IMR-90 (cell line): ENCODE data around the gene NMT1. TPM values are rescaled to one million over a fixed set of nuclear protein-coding genes. Genes with fewer than 3 reads are reported as not detected.

Experiments used
- ATAC-seq: fragments of 200-7000 bp; cut with Tn5 transposase; 2 replicates; pipeline ENCODE4 v1.9.1; 2020; ENCODE audit warnings: low read depth, mild to moderate bottlenecking, moderate library complexity
- BruUV-seq: library from RNA; stranded (reverse); fragments of 400-500 nt; replicated peaks from 2 replicates; lab custom pipeline; 2021; lab: Mats Ljungman, UMichigan
- CTCF ChIA-PET: fragments of 300-600 bp; formaldehyde crosslinking; extraction: SDS; loops from one replicate; lab custom pipeline; 2021; ENCODE audit warnings: antibody characterized with exemption; lab: Yijun Ruan, JAX
- POLR2A ChIA-PET: fragments of 300-600 bp; sonication (Branson Sonifier 250); formaldehyde crosslinking; loops from one replicate; lab custom pipeline; 2022; ENCODE audit warnings: antibody characterized with exemption; ENCODE audit not compliant: unreplicated experiment; lab: Charles Lee
- DNase-seq: peaks from one replicate; pipeline ENCODE4 v3.0.0; 2013
- H2AFZ ChIP-seq: replicated peaks from 2 replicates; pipeline ENCODE3; 2013; ENCODE audit warnings: low read length, mild to moderate bottlenecking; ENCODE audit not compliant: poor library complexity
- H2AK5ac ChIP-seq: 2 replicates; pipeline ENCODE4 v1.6.1; 2013; ENCODE audit warnings: low read depth, low read length, inconsistent platforms
- H2AK9ac ChIP-seq: replicated peaks from 2 replicates; pipeline ENCODE3; 2013; ENCODE audit warnings: mild to moderate bottlenecking, low read depth, low read length, moderate library complexity; ENCODE audit not compliant: poor library complexity
- H2BK120ac ChIP-seq: 2 replicates; pipeline ENCODE4 v1.6.1; 2013; ENCODE audit warnings: low read depth, low read length, inconsistent platforms
- H2BK15ac ChIP-seq: 3 replicates; pipeline ENCODE4 v1.6.1; 2013; ENCODE audit warnings: low read depth, low read length, inconsistent platforms
- H2BK20ac ChIP-seq: 2 replicates; pipeline ENCODE4 v1.6.1; 2013; ENCODE audit warnings: low read depth, mild to moderate bottlenecking, inconsistent platforms, low read length, moderate library complexity
- H2BK5ac ChIP-seq: 2 replicates; pipeline ENCODE4 v1.6.1; 2013; ENCODE audit warnings: mild to moderate bottlenecking, low read depth, low read length, inconsistent platforms; ENCODE audit not compliant: poor library complexity, severe bottlenecking
- H3K14ac ChIP-seq: replicated peaks from 2 replicates; pipeline ENCODE4 v1.6.1; 2013; ENCODE audit warnings: low read depth, low read length, inconsistent platforms
- H3K18ac ChIP-seq: 2 replicates; pipeline ENCODE4 v1.6.1; 2013; ENCODE audit warnings: low read depth, low read length, control low read depth
- H3K23ac ChIP-seq: 2 replicates; pipeline ENCODE4 v1.6.1; 2013; ENCODE audit warnings: low read depth, low read length, inconsistent platforms
- H3K27ac ChIP-seq: 2 replicates; pipeline ENCODE4 v1.5.1; 2013; ENCODE audit warnings: mild to moderate bottlenecking, control low read depth, low read length; ENCODE audit not compliant: insufficient read depth
- H3K27me3 ChIP-seq: 2 replicates; pipeline ENCODE4 v1.6.1; 2013; ENCODE audit warnings: low read length; ENCODE audit not compliant: control insufficient read depth, insufficient read depth
- H3K36me3 ChIP-seq: 2 replicates; pipeline ENCODE4 v1.6.1; 2013; ENCODE audit warnings: low read length, mixed read lengths; ENCODE audit not compliant: control insufficient read depth, insufficient read depth
- H3K4ac ChIP-seq: 2 replicates; pipeline ENCODE4 v1.6.1; 2013; ENCODE audit warnings: low read depth, low read length, inconsistent platforms
- H3K4me1 ChIP-seq: 2 replicates; pipeline ENCODE4 v1.6.1; 2013; ENCODE audit warnings: low read length, mixed read lengths; ENCODE audit not compliant: control insufficient read depth, insufficient read depth
- H3K4me2 ChIP-seq: 2 replicates; pipeline ENCODE4 v1.6.1; 2013; ENCODE audit warnings: low read depth, mild to moderate bottlenecking, control low read depth, low read length, moderate library complexity
- H3K4me3 ChIP-seq: 2 replicates; pipeline ENCODE4 v1.5.1; 2013; ENCODE audit warnings: low read depth, mild to moderate bottlenecking, control low read depth, low read length, moderate library complexity; ENCODE audit not compliant: insufficient read depth
- H3K56ac ChIP-seq: 2 replicates; pipeline ENCODE4 v1.6.1; 2013; ENCODE audit warnings: low read length, inconsistent platforms; ENCODE audit not compliant: insufficient read depth; ENCODE audit errors: extremely low read depth
- H3K79me1 ChIP-seq, 2 experiments: 2 replicates each; pipeline ENCODE4 v1.6.1; 2013; ENCODE audit warnings: low read length in 2 of 2, inconsistent platforms in 1 of 2, low read depth in 1 of 2
- H3K9ac ChIP-seq: 2 replicates; pipeline ENCODE4 v1.6.1; 2013; ENCODE audit warnings: low read depth, low read length, control low read depth
- H3K9me1 ChIP-seq: 2 replicates; pipeline ENCODE4 v1.6.1; 2013; ENCODE audit warnings: low read length, inconsistent platforms; ENCODE audit not compliant: insufficient read depth
- H3K9me3 ChIP-seq: 2 replicates; pipeline ENCODE4 v1.6.1; 2013; ENCODE audit warnings: low read length; ENCODE audit not compliant: control insufficient read depth, insufficient read depth
- H4K20me1 ChIP-seq: 2 replicates; pipeline ENCODE4 v1.6.1; 2013; ENCODE audit warnings: low read length, inconsistent platforms; ENCODE audit not compliant: insufficient read depth
- H4K5ac ChIP-seq: 2 replicates; pipeline ENCODE4 v1.6.1; 2013; ENCODE audit warnings: mild to moderate bottlenecking, low read depth, low read length, control low read depth
- H4K8ac ChIP-seq, 2 experiments: 2 replicates each; pipeline ENCODE4 v1.6.1; 2013; ENCODE audit warnings: low read depth in 2 of 2, low read length in 2 of 2, control low read depth in 1 of 2, inconsistent platforms in 1 of 2
- H4K91ac ChIP-seq: 2 replicates; pipeline ENCODE4 v1.6.1; 2013; ENCODE audit warnings: low read depth, low read length, inconsistent platforms; ENCODE audit not compliant: insufficient read depth
- CEBPB ChIP-seq: IDR thresholded peaks from 2 replicates; pipeline ENCODE4 v1.6.1; 2012; ENCODE audit warnings: low read depth, low read length, improper control_type of control experiment
- whole genome bisulfite sequencing, 2 experiments: methylation state at CpG; one replicate each; pipeline versions ENCODE4 v1.1.5 to v1.1.7; 2013; ENCODE audit warnings: missing lambda C conversion rate in 2 of 2; ENCODE audit not compliant: insufficient read length in 1 of 2; ENCODE audit errors: extremely low coverage in 2 of 2; 5-methylcytosine and 5-hydroxymethylcytosine counted together
- dilution Hi-C: fragments of 300-500 bp; cut with HindIII; formaldehyde crosslinking; loops from one replicate; pipeline ENCODE4 v1.14.3; 2018; ENCODE audit warnings: low sequenced_read_pairs; ENCODE audit not compliant: unreplicated experiment
- in situ Hi-C: fragments of 300-500 bp; cut with MboI; formaldehyde crosslinking; loops from 3 replicates; pipeline ENCODE4 v1.14.3; 2019; ENCODE audit warnings: low sequenced_read_pairs, inconsistent platforms, mixed read lengths
- intact Hi-C: fragments of 100-400 bp; cut with micrococcal nuclease; formaldehyde crosslinking; loops from 2 replicates; pipeline ENCODE4 v1.10.0; 2022
- polyA plus RNA-seq, 3 experiments: library from polyadenylated mRNA; depleted of rRNA; stranded (reverse); fragments of >200 nt; gene quantifications; 2 replicates each; pipeline ENCODE4 v1.2.3, GENCODE V29; 2012; ENCODE audit warnings: low replicate concordance in 1 of 3
- total RNA-seq: library from RNA; depleted of rRNA; stranded (reverse); fragments of >200 nt; gene quantifications from 2 replicates; pipeline ENCODE4 v1.2.3, GENCODE V29; 2012

Gene NMT1
- total and polyA plus RNA-seq, 2 of the 4 experiments (the other 2 are of a cell fraction) = 38.0 to 60.6 TPM

- no peak overlapping the region for H2AK5ac ChIP-seq
- H2BK5ac ChIP-seq = no peak overlapping the region
- H2AK9ac ChIP-seq = no peak overlapping the region
- CTCF ChIA-PET = no interaction called here
- POLR2A ChIA-PET = no interaction called here
- no peak overlapping the region for H4K8ac ChIP-seq
- BruUV-seq = no TSS peak
- H3K9ac ChIP-seq = no peak overlapping the region
- in situ Hi-C loops (no loop called here), intact Hi-C loops (no loop called here), dilution Hi-C loops (no loop called here)
- H3K14ac ChIP-seq = no peak overlapping the region
- no peaks in the 10 kb centered on the region for H3K9me3 ChIP-seq
- no peak overlapping the region for H3K18ac ChIP-seq
- no peak overlapping the region for H4K91ac ChIP-seq
- H4K20me1 ChIP-seq = peaks cover 16% of the 10 kb centered on the region; the same call in 1 of the 2 replicates
- H3K9me1 ChIP-seq = peaks cover 16% of the 10 kb centered on the region; the same call in 1 of the 2 replicates
- H3K27me3 ChIP-seq = no peaks in the 10 kb centered on the region
- H3K4me3 ChIP-seq = no peak overlapping the region
- H3K79me1 ChIP-seq = peaks cover 24 to 45% of the 10 kb centered on the region in 2 experiments
- peaks cover 24% of the 10 kb centered on the region; the same call in 1 of the 2 replicates for H3K4me1 ChIP-seq
- H3K36me3 ChIP-seq = peaks cover 38% of the 10 kb centered on the region
- no peak overlapping the region for H3K23ac ChIP-seq
- no peak overlapping the region for H3K56ac ChIP-seq
- ATAC-seq (no peak), DNase-seq (no peak)
- H3K4me2 ChIP-seq = no peak overlapping the region
- TF ChIP-seq CEBPB = no peak
- no peak overlapping the region for H4K5ac ChIP-seq
- no peak overlapping the region for H3K27ac ChIP-seq
- no peak overlapping the region for H2BK20ac ChIP-seq
- H2AFZ ChIP-seq = no peak overlapping the region
- WGBS, 2 experiments = 91% methylated on average over 7 of the region's 14 CpGs; no CpG with 5 or more reads in 1 of the 2 experiments
- no peak overlapping the region for H2BK120ac ChIP-seq
- H2BK15ac ChIP-seq = no peak overlapping the region
- H3K4ac ChIP-seq = no peak overlapping the region
Measured at GRCh38 chr17:45034599-45034998, 26.5 kb upstream of the NMT1 start.
